ENCODE measurements around the gene CHST3. TPM values are rescaled to one million over a fixed set of nuclear protein-coding genes. Genes with fewer than 3 reads are reported as not detected.

The CHST3 gene
- total RNA-seq, 1 experiment from 2014 or later, result 57.0 TPM

DNA sequence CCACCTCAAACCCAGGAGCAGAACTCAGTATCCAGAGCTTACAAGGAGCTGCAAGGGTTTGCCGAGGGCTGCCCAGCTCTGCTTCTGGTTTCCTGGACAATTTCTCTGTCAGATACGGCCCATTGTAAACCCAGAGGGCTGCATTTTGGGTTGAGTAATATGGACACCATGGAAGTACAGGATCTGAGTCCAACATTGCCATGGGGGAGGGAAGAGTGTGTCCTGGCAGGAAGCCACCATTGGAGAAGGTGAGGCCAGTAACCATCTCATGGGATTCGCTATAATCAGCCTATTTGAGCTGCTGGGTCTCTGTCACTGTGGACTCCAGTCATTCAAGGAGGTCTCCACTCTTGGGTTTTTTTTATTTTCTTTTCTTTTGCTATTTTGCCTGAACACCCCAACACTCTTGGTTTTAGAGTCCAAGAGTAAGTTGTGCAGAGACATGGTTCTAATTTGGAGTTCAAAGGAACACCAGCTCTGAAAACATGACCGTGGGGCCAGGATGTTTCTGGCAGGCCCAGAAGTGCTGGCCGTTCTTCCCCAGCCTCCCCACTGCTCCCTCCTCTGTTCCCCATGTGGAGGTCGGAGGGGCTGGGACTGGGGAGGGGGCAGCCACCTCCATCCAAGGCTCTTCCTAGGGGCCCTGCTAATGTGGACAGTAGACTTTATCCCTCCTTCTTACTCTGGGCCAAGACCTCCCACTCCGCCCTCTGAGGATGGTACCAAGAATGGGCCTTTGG lies 46.2 kb downstream of the CHST3 start:
- DNase-seq (ENCODE audit: low spot score), result no peak

DNA sequence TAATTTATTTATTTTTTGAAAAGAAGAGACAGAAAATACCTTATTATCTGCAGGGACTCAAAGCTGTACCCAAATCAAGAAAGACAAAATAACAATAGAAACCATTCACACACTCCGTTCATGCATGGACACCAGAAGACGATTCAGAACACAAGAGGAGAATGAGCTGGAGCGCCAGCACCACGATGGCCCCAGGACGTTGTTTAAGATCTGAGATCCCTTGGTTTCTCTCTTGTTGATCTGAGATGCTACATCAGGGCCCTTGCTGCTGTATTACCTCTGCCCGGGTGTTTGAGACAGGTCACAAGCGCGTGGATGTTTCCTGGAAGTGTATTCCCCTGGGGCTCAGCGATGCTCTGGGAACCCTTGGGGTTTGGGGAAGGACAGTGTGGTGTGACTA lies 46.8 kb downstream of the CHST3 start:
- DNase-seq (ENCODE audit: low spot score), result no peak

DNA sequence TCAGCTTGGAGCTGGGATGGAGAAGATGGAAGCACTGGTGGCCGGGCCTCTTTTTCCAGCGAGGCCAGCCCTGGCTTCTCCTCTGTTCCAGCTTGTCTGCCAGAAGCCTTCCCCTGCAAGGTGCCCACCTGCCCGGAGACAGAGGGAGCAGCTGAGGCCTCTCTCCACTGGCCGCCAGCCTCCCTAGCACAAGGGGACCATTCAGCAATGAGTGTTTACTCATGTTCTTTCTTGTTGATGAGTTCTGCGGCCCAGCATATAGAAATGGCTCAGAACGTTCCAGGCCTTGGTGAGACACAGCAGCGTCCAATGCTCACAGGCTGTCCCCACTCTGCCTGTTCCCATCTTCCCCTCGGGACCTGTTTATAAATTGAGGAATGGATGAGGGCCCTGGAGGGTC lies 47.3 kb downstream of the CHST3 start:
- no peak for DNase-seq (ENCODE audit: low spot score)

DNA sequence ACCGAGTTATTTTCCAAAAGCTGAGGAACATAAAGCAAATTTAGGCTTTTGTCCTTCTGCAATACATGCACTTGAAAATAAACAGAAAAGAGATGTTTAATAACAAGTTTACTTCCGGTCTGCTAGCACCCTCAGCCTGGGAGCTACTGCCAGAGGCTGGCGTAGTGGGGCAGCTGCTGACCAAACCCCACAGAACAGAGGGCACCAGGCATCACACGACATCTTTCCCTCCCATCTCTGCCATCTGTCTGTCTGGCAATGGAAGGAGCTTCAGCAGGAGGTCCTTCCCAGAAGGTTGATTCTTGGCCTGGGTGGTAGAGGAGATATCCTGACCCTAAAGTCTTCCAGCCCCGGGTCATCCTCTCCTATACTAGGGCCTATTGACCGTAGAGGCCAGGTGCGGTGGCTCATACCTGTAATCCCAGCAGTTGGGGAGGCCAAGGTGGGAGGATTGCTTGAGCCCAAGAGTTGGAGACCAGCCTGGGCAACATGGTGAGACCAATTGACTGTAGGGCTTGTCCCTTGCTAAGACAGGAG lies 47.8 kb downstream of the CHST3 start:
- no peak for DNase-seq (ENCODE audit: low spot score)

DNA sequence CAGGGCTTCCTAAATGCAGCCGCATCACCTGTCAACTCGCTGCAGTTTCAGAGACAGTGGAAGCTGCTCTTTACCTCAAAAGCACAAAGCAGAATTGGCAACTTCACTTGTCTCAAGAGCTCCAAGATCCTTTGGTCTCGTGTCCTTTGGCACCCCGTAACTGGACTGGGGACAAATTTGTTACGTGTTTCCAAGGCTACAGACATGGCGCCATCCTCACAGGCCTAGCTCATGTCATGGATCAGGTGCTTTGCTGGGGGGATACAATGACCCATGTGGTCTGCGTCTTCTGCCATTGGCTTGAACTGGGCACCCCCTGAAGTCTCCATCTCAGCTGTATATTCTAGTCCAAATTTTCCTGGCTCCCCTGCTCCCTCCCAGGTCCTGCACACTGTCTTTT lies 48.6 kb downstream of the CHST3 start:
- no peak for DNase-seq (ENCODE audit: low spot score)

DNA sequence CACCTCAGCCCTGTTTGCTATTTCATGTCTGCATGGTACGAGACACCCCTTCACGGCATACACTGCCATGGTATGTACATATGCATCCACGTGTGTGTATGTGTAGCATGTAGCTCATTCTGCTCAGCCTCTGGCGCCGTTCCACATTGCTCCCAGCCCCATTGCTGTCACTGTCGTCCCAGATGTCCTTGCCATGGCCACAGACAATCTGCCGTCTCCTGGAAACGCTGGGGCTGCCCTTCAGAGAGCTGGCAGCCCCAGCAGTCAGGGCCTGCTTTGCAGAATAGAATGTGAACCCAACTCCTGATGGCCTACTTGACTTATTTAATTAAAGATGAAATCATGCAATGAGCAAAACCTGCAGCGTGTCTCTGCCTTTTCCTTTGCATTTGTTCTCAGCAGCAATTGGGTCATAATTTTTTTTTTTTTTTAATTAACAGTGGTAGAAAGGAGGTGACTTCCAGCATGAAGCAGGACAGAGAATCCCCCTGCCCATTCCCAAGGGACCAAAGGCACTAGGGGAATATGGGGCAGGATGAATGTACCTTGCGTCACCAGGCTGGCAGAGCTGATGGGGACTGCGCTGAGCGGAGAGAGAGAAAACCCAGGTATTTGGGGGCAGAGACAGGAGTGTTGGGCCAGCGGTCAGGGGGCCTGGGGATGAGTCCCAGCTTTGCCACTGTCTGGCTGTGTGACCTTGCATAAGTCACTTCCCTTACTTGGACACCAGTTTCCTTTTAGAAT lies 49.2 kb downstream of the CHST3 start:
- no peak for DNase-seq (ENCODE audit: low spot score)

DNA sequence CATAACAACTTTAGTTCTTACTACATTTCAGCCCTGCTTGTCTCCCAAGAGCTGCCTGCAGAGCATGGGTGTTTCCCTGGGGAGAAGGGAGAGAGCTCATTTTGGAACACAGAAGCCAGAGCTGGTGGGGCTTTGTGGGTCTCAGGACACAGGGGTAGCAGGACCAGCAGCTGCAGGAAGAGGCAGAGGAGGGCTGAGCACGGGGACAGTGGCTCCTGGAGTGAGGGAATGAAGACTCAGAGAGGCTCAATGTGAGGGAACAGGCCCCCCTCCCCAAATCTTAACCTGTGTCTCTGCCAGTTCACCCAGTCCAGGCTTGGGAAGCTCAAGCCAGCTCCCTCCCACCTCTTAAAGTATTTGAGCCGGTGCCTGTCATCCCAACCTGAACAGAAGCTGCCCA lies 50.0 kb downstream of the CHST3 start:
- DNase-seq (ENCODE audit: low spot score), result no peak

DNA sequence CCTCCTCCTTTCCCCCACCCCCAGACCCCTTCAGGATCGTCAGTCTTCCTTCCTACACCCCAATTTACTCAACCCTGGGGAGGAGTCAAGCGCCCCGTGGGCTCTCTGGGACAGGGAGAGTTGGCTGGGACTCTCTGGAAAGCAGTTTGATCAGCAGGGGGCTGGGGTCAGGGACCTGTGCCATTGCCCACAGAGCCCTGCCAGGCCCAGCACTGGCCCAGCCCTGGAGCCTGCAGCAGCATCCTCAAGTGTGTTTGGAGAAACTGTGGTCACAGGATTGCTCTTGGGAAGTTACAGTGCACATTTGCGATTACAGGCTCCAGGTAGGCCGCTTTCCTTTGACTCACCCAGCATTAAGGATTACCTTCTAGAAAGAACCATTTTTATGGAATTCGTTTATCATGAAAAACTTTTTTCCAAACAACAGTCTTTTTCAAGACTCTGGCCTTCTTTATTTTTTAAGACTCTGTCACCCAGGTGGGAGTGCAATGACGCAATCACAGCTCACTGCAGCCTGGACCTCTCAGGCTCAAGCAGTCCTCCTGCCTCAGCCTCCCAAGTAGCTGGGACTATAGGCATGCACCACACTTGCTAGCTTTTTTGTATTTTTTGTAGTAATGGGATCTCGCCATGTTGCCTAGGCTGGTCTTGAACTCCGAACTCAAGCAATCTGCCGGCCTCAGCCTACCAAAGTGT lies 50.7 kb downstream of the CHST3 start:
- DNase-seq (ENCODE audit: low spot score), result no peak

DNA sequence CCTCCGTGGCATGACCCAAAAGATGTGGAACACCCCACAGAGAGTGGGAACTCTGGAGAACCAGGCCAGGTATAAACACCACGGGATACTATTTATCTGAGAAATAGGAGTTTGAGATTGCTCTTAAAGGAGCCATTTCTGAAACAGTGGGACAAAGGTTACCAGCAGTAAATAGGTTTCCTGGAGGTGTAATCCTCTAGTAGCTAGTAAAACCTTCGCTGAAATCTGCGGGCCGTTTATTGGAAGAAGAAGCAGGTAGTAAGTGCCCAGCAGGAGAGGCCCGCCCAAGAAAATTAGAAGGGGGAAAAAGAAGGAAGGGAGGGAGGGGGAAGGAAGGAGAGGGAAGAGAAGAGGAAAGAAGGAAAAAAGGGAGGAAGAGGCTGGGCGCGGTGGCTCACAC lies 51.6 kb downstream of the CHST3 start:
- no peak for DNase-seq (ENCODE audit: low spot score)

DNA sequence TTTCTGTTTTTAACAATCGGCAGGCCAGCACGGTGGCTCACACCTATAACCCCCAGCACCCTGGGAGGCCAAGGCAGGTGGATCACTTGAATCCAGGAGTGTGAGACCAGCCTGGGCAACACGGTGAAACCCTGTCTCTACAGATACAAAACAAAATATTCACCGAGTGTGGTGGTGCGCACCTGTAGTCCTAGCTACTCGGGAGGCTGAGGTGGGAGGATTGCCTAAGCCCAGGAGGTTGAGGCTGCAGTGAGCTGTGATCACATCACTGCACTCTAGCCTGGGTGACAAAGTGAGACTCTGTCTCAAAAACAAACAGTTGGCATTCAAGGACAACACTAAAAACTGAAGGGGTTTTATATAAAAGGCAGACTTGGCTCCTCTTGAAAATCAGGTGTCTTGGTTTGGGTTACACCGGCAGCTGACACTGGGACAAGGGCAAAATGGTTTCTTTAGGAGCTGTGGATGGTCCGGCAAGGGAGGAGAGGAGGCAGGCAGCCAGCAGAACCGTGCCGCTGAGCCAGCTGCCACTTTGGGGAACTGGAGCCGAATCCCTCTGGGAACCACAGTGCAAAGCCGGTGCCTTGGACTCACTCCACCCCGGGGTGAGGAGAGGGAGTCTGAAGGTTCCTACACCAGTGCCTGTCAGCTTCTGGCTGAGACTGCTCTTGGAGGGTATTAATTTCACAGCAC lies 52.6 kb downstream of the CHST3 start:
- no peak for DNase-seq (ENCODE audit: low spot score)

DNA sequence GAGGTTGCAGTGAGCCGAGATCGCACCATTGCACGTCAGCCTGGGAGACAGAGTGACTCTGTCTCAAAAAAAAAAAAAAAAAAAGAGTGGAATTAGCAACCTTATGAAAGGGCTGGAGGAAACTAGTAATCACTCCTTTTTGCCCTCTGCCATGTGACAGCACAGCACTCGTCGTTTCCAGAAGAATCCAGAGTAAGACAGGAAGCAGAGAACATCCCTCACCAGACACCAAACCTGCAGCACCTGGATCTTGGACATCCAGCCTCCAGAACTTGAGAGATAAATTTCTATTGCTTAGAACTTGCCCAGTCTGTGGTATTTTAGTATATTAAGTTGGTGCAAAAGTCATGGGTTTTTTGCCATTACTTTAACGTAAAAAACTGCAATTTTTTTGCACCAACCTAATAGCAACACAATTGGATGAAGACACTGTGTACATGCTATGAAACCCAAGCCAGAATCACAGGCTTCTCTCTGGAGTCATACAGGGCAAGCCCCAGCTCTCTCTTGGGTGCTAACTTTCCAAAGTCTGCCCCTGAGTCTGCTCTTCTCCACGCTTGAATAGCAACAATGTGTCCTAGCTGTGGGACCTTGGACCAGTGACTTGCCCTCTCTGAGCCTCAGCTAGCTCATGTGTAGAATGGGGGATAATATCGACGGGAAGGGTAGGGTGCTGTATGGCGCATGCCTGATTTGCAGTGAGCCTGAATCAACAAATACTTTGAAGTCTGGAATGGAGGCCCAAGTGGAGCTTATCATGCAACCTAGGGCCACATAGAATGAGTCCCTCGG lies 55.1 kb downstream of the CHST3 start:
- no peak for DNase-seq (ENCODE audit: low spot score)

DNA sequence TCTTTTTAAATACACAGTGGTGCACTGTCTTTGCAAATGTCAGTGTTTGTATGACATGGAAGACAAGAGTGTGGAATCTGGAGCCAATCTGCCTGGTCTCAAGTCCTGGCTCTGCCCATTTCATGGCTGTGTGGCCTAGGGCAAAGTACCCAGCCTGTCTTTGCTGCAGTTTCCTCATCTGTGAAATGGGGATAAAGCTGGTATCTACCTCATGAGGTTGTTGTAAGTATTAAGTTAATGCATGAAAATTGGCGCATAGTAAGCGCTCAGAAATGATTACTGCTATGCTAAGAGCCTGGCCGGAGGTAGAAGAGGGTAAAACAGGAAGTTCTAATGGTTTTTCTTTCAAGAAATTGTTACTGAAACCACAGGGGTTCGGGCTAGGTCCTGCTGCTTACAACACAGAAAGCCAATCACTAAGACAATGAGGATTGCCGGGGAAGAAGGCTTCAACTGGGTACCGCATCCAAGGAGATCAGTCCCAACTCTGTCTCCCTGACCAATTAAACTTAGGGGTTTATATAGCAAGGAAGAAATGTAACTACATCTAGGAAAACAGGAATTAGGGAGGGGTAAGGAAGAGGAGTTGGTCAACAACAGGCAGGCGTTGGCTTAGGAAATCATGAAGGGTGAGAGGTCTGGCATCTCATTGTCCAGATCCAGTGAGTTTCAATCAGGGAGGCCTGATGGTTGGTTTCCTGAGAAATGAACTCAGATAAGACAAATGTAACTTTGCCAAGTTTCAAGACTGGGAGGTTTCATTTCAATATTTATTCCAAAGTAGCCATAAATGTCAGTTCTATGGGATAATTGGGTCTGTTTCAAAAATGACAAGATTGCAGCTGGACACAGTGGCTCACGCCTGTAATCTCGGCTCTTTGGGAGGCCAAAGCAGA lies 57.0 kb downstream of the CHST3 start:
- no peak for DNase-seq (ENCODE audit: low spot score)

DNA sequence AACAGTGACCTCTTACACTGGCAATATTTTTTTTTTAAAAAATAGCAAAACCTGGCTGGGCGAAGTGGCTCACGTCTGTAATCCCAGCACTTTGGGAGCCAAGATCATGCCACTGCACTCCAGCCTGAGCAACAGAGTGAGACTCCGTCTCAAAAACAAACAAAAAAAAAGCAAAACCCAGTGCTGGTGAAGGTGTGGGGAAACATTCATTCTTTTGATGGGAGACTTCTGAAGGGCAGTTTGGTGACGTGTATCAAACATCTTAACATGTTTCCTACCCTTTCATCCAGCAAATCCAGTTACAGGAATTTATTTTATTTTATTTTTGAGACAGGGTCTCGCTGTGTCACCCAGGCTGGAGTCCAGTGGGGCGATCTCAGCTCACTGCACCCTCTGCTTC lies 58.0 kb downstream of the CHST3 start:
- no peak for DNase-seq (ENCODE audit: low spot score)

DNA sequence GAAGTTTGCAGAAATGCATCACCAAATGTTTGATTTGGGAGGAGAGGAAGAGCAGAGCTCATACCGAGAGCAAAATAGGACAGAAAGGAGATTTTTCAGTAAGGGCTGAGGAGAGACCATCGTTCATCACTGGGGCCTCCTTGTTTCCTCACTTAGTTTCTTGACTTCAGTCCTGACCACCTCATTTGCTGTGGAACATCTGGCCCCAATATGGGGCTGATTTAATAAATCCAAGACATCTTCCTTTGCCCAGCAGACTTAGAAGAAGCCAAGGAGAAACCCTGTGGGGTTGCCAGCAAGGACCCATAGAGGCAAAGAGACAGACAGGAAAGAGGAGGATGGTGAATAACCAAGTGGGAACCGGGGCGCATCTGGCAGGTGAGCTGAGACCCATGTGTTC lies 60.4 kb downstream of the CHST3 start:
- no peak for DNase-seq (ENCODE audit: low spot score)

DNA sequence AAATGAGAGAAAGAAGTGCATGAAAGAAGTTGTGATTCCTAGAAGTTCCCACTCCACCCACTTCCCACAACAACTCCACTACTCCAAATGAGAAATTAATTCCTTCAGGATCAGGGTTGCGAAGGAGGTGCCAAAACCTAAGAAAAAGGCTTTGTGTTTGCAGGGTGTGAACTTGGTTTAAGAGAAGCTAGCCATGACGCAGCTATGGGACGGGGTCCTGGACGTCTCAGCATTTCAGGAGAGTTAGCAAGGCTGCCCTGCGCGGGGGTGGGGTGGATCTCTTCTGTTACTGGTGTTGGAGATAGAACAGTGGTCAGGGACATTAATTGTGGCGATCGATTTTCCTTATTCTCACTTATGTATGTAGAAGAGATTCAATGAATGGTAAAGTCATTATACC lies 61.2 kb downstream of the CHST3 start:
- no peak for DNase-seq (ENCODE audit: low spot score)

DNA sequence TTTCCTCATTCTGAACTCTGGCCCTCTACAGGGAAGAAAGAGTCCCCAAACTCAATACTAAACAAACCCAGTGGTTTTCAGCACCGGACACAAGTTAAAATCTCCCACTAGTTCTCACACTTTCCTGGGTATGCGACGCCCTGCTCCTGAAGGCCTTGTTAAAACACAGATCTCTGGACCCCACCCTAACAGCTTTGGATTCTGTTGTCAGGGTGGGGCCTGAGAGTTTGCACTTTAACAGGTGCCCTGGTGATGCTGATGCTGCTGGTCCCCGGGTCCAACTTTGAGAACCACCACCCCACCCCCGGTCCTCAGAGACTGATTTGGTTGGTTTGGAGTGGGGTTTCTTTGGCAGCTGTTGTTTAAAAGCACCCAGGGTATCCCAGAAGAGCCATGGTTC lies 61.6 kb downstream of the CHST3 start:
- no peak for DNase-seq (ENCODE audit: low spot score)

DNA sequence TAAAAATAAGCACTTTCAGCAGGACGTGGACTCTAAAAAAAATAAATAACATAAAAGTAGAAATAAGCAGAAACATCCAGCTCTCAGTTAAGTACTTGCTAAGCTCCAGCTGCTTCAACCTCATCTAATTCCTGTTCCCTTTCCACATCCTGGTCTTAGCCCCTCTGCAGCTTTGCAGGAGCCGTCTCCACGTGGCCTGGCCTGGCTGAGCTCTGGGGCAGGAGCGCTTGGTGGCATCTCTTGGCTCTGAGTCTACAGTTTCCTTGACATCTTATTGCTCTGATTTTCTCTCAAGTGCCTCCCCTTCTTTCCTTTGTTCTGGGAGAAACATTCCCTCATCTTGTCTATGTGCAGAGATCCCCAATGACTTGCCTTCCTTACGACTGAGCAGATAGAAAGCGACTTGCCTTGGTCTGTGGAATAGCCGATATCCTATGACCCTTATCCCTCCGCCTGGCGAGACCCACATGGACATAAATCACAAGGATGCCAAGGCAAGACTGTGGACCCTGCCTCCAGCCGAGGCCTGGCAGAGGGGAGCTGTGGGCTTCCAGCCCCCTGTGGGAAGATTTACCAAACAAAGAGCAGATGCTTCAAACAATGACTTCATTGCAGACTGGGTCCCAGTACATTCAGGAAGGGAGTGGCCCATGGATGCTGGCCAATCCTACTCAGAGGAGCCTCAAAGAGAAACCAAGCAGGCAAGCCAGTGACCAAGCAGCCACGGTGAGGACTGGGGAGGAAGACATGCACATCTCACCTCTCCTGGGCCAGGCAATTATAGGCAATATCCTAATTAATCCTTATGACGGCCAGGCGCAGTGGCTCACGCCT lies 62.3 kb downstream of the CHST3 start:
- DNase-seq (ENCODE audit: low spot score), result peak; percentile 82

DNA sequence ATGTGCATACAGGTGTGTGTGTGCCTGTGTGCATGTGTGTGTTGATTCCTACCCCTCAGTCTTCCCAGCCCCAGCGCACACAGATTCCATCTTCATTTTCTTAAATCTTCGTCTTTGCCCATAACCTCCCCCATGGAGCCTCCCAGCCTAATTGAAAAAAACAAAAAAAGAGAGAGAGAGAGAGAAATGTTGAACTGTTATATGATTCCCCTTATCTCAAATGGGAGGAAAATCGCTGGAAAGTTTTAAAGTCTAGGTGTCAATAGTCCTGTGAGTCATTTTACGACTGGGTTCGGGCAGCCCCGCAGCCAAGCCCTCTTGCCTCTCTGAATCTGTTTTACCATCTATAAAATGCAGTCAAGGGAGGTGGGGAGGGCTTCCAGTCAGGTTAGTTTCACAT lies 63.3 kb downstream of the CHST3 start:
- peak; percentile 69 for DNase-seq (ENCODE audit: low spot score)

DNA sequence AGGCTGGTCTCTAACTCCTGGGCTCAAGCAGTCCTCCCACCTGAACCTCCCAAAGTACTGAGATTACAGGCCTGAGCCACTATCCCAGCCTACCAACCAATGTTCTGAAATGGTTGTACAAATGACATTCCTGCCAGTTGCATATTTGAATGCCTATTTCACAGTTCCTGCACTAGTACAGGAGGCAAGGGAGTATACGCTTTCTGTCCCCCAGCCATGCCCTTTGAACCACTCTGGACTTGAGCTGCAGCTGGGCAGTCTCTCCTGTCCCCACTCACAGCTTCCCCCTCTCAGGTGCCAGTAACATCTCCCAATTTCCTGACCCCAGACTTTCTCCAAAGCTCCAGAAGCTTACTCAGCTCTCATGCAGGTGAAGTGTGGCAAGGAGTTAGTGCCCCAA lies 65.2 kb downstream of the CHST3 start:
- no peak for DNase-seq (ENCODE audit: low spot score)

All from A172 (cell line).